GM12891 (cell line): ENCODE measurements around the gene FOXN3.

Source experiments
- POLR2A ChIP-seq: IDR thresholded peaks from 2 replicates; pipeline ENCODE4 v1.6.1; 2011; ENCODE audit warnings: low read depth, low read length, control low read depth
- POU2F2 ChIP-seq: IDR thresholded peaks from 2 replicates; pipeline ENCODE4 v1.6.1; 2011; ENCODE audit warnings: low read depth, mild to moderate bottlenecking, control low read depth, low read length, moderate library complexity

GRCh38 chr14:89342049-89342448 lies 75.0 kb downstream of the FOXN3 start:
- TF ChIP-seq POLR2A = no peak
- 0 out of 2 replicates have a peak, but pooled peaks have one; percentile 29 for TF ChIP-seq POU2F2
